Bone marrow (tissue), 2 donors: Measurements from ENCODE around the gene GIT2.
A peak's percentile ranks its signal among the peaks of the same experiment; 100 is the strongest.
"Not testable (repeated sequence)": the region's sequence is repeated elsewhere in the genome, so short reads cannot be mapped to it uniquely, and the experiment has no call there.

Experiments used
- DNase-seq, 2 donors: peaks; one replicate each; lab custom pipeline; 2025; lab: John Stamatoyannopoulos, UW

The GIT2 gene

GRCh38 chr12:109946505-109946904, 49.7 kb downstream of the GIT2 start:
- DNase-seq: no peak

- no peak for DNase-seq
Measured at GRCh38 chr12:109944561-109945359, 51.4 kb downstream of the GIT2 start.

GRCh38 chr12:109943811-109944210, 52.4 kb downstream of the GIT2 start:
- no peak for DNase-seq

DNA sequence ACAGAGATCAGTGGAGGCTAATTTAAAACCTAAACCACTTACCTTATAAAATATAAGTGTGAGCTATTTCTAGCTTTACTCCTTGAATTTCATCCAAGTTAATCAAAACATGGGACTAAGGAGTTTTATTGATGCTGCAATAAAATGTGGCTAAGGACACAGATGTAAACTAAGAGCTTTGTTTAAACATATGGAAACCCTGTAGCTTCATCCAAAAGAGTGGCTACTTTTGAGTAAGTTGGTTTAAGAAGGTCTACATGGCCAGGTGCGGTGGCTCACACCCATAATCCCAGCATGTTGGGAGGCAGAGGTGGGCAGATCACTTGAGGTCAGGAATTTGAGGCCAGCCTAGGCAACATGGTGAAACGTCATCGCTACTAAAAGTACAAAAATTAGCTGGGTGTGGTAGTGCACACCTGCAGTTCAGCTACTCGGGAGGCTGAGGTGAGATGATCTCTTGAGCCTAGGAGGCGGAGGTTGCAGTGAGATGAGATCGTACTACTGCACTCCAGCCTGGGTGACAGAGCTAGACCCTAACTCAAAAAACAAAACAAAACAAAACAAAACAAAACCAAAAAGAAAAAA, 55.7 kb downstream of the GIT2 start:
- DNase-seq: no peak

DNA sequence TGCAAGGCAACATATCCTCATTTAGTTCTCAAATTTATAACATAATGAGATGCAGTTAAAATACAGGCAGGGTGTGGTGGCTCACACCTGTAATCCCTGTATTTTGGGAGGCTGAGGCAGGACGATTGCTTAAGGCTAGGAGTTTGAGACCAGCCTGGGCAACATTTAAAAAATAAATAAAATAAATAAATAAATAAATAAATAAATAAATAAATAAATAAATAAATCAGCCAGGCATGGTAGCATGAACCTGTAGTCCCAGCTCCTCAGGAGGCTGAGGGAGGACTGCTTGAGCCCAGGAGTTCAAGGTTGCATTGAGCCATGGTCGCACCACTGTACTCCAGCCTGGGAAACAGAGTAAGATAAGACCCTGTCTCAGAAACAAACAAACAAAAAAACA, 56.7 kb downstream of the GIT2 start:
- DNase-seq: no peak

- no peak for DNase-seq
Measured at GRCh38 chr12:109938947-109939346, 57.2 kb downstream of the GIT2 start.

DNA sequence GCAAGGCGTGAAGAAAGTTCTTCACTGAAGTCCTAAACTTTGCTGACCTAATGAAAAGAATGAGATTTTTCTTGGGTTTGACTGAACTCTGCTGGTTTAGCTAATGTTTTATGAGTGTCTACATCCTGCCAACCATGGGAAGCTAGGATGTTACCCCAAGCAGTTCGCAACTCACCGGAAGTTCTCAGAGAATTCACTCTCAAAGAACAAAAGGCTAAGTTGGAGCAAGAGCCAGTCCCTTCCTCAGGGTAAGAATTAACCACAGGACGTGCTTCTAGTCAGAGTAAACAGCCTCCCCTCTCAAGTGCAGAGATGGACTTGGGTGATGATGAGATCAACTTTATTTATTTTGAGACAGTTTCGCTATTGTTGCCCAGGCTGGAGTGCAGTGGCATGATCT, 58.8 kb downstream of the GIT2 start:
- DNase-seq: no peak

DNA sequence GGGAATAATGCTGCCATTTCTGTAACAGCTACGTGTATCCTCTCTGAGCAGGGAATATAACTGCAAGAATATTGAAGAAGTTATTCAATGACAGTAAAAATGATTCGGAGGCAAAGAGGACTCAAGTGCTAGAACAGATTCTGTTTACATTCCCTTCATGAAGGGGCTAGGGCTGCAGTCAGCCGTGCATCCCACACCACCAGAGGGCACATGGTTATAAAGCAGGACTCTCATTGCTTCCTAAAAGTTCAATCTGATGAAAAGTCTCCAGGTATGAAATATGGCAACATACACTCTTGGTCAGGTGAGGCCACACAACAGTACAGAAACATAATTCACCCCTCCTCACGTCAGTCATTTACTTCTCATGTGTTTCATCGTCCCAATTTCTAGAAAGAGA, 62.1 kb downstream of the GIT2 start:
- no peak for DNase-seq

GRCh38 chr12:109932878-109933503, 63.2 kb downstream of the GIT2 start:
- no peak for DNase-seq

DNA sequence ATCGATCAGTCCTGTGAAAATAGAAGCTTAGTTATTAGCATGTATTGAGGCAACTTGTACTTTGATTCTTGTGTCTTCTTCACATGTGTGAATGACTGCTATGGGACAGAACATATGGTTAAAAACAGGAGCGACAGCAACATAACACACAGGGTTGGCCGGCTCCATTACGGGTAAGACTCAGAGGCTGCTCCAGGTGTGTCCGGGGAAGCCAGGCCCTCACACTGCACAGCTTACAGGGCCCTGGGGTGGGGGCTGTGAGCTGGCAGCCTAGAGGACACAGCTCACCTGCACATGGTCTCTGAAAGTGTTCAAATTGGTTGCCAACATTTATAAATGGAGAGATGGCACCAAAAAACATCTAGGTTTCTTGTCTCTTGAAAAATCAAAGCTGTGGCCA, 65.0 kb downstream of the GIT2 start:
- no peak for DNase-seq

DNA sequence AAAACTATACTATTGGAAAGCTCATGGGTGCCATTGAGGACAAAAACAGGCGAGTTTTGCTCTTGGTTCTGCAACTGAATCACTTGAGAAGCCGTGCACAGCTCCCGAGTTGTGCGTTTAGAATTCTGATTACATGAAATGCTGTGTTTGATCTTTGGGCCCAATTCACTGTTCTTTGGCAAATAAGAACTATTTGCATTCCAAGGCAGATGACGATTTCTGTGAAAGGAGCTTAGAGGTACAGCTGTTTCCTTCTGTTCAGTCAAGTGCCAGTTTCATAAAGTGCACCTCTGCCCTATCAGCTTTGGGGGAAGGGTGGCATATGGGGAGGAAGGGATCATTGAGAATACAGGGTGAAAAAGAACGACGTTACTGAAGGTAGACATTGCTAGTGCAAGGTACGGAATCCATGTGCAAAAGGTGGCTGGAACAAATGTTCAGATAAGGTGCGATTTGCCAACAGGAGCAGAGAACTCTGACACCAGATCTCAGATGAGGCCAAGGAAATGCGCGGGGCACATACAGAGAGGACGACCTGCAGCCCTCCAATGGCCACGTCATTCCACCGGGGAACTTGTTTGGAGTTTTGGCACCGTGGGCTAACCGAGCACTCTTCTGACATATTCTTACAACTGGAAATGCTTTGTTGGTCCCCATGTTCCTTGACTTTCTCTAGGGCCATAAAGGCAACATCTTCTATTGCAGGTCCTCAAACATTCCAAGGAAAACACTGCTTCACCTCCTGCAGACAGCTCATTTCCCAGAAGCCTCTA, 66.0 kb downstream of the GIT2 start:
- DNase-seq: no peak

- not testable (repeated sequence) for DNase-seq
Measured at GRCh38 chr12:109929326-109929725, 66.8 kb downstream of the GIT2 start.

GRCh38 chr12:109928058-109928656, 68.0 kb downstream of the GIT2 start:
- DNase-seq: no peak

DNA sequence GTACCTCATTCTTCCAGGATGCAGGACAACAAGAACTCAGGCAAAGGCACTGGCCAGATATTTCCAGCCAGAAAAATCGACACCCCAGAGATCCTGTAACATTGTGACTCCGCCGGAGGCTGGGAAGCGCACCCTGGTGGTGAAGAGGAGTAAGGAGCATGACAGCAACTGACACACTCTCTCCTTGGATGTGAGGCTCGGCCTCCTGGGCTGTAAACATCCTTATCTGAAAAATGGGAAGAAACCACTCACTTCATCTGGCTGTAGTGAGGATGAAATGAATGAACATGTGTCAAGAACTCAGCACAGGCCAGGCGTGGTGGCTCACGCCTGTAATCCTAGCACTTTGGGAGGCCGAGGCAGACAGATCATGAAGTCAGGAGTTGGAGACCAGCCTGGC, 68.5 kb downstream of the GIT2 start:
- DNase-seq: peak in 1 of 2 donors; percentile 21

DNA sequence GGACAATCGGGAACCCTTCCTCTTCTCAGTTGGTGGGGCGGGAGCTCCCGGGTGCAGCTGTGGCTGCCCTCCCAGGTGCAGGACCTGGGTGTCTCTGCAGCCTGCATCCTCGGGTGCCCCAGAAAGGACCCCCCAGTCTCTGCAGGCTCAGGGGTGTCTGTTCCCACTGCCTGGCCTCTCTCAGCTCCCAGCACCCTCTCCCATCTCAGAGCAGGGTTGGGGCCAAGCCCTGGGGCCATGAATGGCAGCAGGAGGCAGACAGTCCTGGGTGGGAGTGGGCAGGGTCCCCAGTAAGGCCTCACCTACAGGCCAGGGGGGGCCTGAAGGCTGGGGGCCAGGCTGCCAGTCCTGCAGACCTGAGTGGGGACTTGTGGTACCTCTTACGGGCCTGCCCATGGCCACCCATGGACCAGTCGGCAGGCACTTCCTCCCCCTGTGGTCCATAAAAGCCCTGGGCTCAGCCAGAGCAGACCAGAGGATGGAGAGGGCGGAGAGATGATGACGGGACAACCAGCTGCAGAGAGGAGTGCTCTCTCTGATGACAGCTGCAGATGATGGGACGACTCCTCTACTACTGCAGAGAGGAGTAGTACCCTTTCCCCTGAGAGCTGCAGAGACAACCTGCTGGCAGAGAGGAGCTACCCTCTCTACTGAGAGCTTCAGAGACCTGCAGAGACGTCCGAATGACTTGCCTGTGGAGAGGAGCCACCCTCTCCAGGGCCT, 69.5 kb downstream of the GIT2 start:
- DNase-seq: no peak

DNA sequence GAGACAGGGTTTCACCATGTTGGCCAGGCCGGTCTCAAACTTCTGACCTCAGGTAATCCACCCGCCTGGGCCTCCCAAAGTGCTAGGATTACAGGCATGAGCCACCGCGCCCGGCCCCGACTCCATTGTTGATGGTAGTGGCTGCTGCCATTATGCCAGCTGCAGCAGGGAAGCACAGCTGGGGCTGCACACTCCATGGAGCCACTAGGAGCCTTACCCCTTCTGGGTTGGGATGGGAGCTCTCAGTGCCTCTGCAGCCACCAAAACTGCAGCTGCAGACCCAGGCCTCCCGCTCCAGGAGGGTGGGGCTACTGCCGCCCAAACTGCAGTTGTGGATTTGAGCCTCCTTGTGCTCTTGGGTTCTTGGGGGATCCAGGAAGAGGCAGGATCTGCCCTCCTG, 70.2 kb downstream of the GIT2 start:
- DNase-seq: no peak

DNA sequence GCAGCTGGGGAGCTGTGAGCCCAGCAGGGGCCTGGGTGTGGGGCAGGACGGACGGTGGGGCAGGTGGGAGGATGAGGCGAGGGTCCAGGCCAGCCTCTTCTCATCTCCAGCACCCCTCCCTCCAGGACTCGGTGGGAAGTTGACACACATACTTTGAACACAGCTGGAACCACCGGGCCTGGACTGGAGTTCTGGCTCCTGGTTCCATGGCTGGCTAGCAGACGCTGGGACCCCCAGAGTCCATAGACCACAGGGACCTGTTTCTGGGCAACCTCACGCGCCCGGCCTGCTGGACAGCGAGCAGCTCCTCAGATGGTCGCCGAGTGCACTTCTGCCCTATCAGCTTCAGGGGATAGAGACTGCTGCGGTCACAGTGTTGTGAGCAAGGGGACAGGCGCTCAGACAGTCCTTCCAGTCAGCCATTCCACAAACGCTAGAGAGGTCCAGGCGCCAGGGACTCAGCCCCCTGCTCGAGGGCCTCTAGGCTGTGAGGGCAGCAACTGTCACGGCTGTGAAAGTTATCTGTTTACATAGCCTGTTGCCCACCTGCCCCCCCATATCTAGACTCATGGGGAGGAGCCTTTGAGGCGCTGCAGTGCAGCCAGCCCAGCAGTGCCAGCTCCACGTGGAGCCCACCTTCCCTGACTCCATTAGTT, 70.9 kb downstream of the GIT2 start:
- no peak for DNase-seq

DNA sequence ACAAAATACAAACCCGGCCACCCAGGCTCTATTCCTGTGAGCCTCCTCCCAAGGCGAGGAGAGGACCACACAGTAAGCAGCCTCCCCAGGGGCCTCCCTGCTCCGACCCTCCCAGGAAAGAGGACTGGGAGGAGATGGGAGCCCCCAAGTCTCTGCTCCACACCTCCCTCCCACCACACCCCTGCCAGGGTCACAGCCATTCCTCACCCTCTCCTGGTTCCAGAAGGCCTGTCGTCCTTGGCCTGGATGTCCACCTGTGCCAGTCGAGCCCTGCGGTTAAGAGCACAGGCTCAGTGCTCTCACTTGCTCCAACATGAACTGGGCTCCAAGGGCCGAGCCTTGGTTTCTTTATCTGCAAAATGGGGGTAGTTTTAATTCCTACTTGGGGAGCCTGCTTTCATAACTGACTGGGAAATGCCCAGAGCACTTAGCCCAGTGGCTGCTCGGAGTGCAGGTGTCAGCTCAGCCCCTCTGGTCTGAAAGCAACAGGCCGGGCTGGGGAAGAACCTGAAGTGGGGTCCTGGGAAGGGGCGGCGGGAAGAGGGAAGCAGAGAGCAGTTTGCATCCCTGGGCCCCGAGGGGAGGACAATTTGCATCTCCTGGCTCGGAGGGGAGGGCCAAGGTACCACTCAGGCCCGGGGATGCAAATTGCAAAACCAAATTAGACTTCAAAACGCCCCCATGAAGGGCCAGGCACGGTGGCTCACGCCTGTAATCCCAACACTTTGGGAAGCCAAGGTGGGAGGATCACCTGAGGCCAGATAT, 72.5 kb downstream of the GIT2 start:
- no peak for DNase-seq

GRCh38 chr12:109923038-109923437, 73.1 kb downstream of the GIT2 start:
- no peak for DNase-seq

DNA sequence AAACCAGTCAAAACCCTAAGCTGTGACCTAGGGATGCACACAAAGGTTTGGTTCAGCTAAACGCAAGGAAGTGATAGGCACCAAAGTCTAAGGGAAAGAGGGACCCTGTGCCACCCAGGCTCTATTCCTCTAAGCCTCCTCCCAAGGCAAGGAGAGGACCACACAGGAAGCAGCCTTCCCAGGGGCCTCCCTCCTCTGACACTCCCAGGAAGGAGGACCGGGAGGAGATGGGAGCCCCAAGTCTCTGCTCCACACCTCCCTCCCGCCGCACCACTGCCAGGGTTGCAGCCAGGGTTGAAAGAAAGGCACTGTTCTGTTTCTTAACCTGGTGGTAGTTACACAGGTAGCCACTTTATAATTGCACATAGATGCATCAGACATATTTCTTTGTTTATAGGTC, 74.2 kb downstream of the GIT2 start:
- no peak for DNase-seq
